Spleen (tissue), 7 donors: Measurements from ENCODE around the gene ATXN1.

Experiments used
- CTCF ChIP-seq, 11 experiments: fragments of 200-600 bp in 7 of 11; fragments of 450-650 bp in 4 of 11; sonication (generic) in 4 of 11; IDR thresholded peaks in 8 of 11; conservative IDR thresholded peaks in 3 of 11; 1 replicate in 7 of 11; 2 replicates in 4 of 11; pipeline versions ENCODE4 v1.4.0 to v1.8.0; 2016 to 2021; ENCODE audit warnings: antibody characterized with exemption in 11 of 11, inconsistent platforms in 4 of 11, mild to moderate bottlenecking in 1 of 11
- POLR2A ChIP-seq, 3 donors: fragments of 450-650 bp; IDR thresholded peaks; one replicate each; pipeline ENCODE4 v1.5.1; 2017; ENCODE audit warnings: antibody characterized with exemption in 3 of 3, mild to moderate bottlenecking in 1 of 3
- donor health status: DM: no; HTN: no; CAD: no; lungs with moderate emphysema.
- donor health status: DM: no; HTN: no; CAD: no.
- donor health status: DM: no; HTN: no; CAD: no.

DNA sequence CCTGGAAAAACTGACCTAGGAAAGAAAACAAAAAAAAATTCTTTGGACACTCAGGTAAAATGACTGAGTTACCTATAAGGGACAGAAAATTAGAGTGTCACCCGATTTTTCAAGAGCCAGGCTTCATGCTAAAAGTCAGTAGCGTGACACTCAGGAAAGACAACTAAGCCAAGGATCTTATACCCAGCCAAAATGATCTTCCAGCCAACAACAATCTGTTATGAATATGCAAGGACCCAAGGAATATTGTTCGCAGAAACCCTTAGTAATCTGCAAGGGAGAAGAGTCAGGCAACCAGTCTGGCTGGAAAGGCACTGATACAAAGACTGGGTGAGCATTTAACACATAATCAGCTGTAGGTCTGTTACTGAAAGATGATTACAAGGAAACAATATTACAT lies 319.2 kb downstream of the ATXN1 start:
- TF ChIP-seq POLR2A (IDR thresholded peaks at IDR 0.05) (no peak), CTCF (IDR thresholded peaks at IDR 0.05 in 8 of 11, conservative IDR thresholded peaks at IDR 0.05 in 3 of 11) (no peak)
